Stimulated activated CD8-positive, alpha-beta memory T cell treated with anti-CD3 and anti-CD28 coated beads, Interleukin-4, amount 100 ng/mL, for 1 hour (primary cell): ENCODE results near the gene NSUN6.

ENCODE experiments used
- DNase-seq, 2 donors: peaks; one replicate each; pipeline ENCODE4 v3.0.0-alpha.2; 2020; ENCODE audit warnings: low read depth in 2 of 2, low spot score in 1 of 2

The NSUN6 gene

DNA sequence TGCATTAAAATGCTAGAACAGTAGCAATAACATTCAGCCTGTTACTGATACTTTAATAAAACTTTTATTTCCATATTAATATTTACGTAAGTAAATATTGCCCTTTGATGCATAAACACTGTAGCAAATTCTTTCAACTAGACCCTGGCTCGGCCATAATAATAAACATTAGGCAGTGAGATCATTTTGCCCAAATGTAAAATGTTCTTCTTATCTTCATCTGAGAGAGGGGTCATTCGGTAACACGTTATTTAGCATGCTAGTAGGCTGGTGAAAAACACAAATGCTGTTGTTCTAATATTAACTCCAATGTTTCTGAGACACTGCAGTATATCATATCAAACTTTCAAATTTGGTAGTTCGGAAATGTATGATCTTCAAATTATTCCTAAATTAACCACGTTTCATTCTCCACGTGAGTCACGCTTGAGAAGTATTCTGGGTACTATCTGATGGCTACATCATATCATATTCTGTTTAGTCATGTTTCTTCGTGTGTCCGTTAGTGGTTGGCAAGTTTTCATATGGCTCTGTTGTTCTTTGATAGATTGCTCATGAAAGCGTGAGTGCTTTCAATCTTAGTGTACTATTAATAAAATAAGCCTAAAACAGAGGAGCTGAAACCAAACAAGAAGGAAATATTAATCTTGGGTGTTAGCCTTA, 145.8 kb downstream of the NSUN6 start:
- no peak for DNase-seq

- no peak for DNase-seq
Measured at GRCh38 chr10:18504161-18504560, 147.2 kb downstream of the NSUN6 start.

DNA sequence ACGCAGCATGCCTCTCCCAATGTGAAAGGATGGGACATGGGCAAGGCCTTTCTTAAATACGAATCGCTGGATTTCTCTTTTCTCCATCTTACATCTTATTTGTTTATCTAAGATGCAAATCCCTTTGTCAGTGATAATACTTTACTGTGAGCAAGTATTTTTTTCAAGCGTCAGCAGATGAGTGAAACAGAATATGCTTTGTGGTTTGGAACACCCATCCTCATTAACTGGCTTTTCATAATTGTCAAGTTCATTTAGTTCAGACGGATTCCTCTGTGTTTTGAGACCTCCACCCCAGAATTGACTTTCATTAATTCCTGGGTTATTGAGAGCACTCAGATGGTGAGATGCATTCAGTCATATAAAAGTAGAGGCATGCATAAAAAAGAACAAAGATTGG, 149.8 kb downstream of the NSUN6 start:
- no peak for DNase-seq

- no peak for DNase-seq
Measured at GRCh38 chr10:18501198-18501597, 150.2 kb downstream of the NSUN6 start.

DNA sequence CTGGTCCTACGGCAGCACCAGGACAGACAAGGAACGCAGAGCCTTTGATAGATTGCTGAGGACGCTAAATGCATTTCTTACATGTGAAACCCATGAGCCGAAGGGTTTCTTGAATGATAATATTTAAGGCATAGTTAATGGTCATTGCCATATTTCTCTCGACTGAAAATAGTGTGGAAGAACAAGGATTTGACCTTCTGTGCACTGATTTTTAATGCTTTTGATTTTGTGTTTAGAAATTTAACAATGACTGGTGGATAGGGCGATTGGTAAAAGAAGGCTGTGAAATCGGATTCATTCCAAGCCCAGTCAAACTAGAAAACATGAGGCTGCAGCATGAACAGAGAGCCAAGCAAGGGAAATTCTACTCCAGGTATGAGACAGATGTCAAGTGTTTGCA, 150.8 kb downstream of the NSUN6 start:
- DNase-seq: no peak

GRCh38 chr10:18498998-18499397, 152.4 kb downstream of the NSUN6 start:
- no peak for DNase-seq

GRCh38 chr10:18497806-18498369, 153.5 kb downstream of the NSUN6 start:
- no peak for DNase-seq
